Measurements from ENCODE around the gene COMMD9. TPM values are rescaled to one million over a fixed set of nuclear protein-coding genes. Genes with fewer than 3 reads are reported as not detected.
"Not testable (repeated sequence)": the region's sequence is repeated elsewhere in the genome, so short reads cannot be mapped to it uniquely, and the experiment has no call there.

The COMMD9 gene
- total RNA-seq, 1 donor from 2014 or later, result 52.5 TPM

DNA sequence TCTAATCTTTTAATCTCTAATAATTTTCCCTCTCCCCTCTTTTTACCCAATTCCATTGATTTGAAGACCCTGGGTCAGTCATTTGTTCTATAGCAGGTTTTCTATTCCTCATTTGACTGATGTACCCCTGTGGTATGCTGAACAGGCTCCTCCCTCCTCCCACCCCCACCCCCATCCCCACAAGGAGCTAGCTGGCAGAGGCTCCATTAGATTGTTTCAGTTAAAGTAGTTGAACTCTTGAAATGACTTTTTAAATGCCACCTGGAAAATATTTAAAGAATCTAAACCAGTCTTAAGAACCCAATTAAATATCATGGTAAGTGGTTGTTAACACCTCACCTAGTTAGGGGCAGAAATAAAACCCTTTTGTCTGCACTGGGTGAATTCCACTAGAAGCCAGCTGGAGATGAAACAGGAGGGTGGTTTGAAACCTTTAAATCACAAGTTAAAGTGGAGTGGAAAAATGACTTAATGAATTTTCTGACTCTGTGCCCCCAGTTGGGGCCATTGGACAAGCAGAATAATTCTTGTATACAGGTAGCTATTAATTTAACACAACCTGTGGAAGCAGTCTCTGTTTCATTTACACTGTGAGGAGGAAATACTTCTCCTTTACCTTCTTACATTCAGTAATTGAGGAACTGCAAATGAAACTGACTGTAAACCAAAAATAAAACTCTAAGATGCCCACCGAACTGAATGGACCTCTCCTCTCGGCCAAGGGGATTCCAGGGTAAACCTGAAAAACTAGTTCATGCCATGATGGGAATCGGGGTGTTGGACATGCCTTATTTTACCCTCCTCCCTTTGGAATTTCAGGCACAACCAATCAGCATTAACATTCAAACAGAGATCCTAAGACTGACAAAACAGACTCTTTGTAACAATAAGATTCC is 37.5 kb upstream of the COMMD9 start:
- no peak for TF ChIP-seq CTCF (IDR thresholded peaks at IDR 0.05)
- no peak for DNase-seq (ENCODE audit: low spot score)
- Mint-ChIP-seq H3K36me3 (ENCODE audit: low read depth) (no peaks in the 10 kb centered on the region), H3K4me1 (ENCODE audit: low read depth) (no peaks in the 10 kb centered on the region), H3K27me3 (ENCODE audit: low read depth) (no peaks in the 10 kb centered on the region), H3K27ac (ENCODE audit: unreplicated experiment) (no peak overlapping the region), H3K4me3 (ENCODE audit: unreplicated experiment) (no peak overlapping the region), H3K9me3 (ENCODE audit: low read depth) (no peaks in the 10 kb centered on the region)

DNA sequence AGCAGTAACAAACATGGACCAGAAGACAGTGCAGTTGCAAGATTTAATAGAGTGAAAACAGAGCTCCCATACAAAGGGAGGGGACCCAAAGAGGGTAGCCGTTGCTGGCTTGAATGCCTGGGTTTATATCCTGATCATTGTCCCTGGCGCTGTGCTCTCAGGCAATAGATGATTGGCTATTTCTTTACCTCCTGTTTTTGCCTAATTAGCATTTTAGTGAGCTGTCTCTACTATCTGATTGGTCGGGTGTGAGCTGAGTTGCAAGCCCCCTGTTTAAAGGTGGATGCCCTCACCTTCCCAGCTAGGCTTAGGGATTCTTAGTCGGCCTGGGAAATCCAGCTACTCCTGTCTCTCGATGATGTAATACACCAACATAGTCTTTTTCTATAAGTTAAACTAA is 36.2 kb upstream of the COMMD9 start:
- H3K27me3 Mint-ChIP-seq (ENCODE audit: low read depth); H3K36me3 Mint-ChIP-seq (ENCODE audit: low read depth); H3K9me3 Mint-ChIP-seq (ENCODE audit: low read depth); H3K4me3 Mint-ChIP-seq (ENCODE audit: unreplicated experiment); H3K4me1 Mint-ChIP-seq (ENCODE audit: low read depth); DNase-seq (ENCODE audit: low spot score); H3K27ac Mint-ChIP-seq (ENCODE audit: unreplicated experiment): not testable (repeated sequence)

GRCh38 chr11:36324956-36325355 is 35.7 kb upstream of the COMMD9 start:
- H3K27ac Mint-ChIP-seq (ENCODE audit: unreplicated experiment); H3K27me3 Mint-ChIP-seq (ENCODE audit: low read depth); H3K9me3 Mint-ChIP-seq (ENCODE audit: low read depth); DNase-seq (ENCODE audit: low spot score); H3K36me3 Mint-ChIP-seq (ENCODE audit: low read depth); H3K4me1 Mint-ChIP-seq (ENCODE audit: low read depth); H3K4me3 Mint-ChIP-seq (ENCODE audit: unreplicated experiment): not testable (repeated sequence)

DNA sequence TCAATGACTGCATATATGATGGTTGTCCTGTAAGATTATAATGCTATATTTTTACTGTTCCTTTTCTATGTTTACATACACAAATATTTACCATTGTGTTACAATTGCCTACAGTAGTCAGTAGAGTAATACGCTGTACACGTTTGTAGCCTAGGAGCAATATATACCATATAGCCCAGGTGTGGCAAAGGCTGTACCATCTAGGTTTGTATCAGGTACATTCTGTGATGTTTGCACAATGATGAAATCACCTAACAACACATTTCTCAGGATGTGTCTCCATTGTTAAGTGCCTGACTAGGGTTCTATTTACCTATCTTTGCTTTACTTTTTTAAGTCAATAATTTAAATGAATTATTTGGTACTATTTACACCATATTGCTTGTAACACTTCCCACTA is 28.8 kb upstream of the COMMD9 start:
- H3K27ac Mint-ChIP-seq (ENCODE audit: unreplicated experiment), result no peak overlapping the region
- no peaks in the 10 kb centered on the region for H3K36me3 Mint-ChIP-seq (ENCODE audit: low read depth)
- peaks cover 8% of the 10 kb centered on the region for H3K4me1 Mint-ChIP-seq (ENCODE audit: low read depth)
- H3K4me3 Mint-ChIP-seq (ENCODE audit: unreplicated experiment), result no peak overlapping the region
- no peaks in the 10 kb centered on the region for H3K27me3 Mint-ChIP-seq (ENCODE audit: low read depth)
- no peaks in the 10 kb centered on the region for H3K9me3 Mint-ChIP-seq (ENCODE audit: low read depth)
- no peak for DNase-seq (ENCODE audit: low spot score)
- TF ChIP-seq CTCF (IDR thresholded peaks at IDR 0.05), result no peak

DNA sequence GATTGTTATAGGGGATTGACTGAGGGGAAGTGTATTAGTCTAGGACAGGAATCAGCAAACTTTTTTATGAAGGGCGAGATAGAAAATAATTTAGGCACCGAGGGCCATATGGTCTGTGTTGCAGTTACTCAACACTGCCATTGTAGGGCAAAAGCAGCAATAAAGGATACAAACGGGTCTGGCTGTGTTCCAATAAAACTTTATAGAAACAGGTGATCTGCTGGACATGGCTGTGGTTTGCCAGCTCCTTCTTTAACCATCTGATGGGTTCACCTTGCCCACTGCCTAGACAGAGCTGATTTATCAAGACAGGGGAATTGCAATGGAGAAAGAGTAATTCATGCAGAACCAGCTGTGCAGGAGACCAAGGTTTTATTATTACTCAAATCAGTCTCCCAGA is 26.8 kb upstream of the COMMD9 start:
- DNase-seq (ENCODE audit: low spot score), result no peak
- peaks cover 17% of the 10 kb centered on the region for H3K4me1 Mint-ChIP-seq (ENCODE audit: low read depth)
- no peak overlapping the region for H3K27ac Mint-ChIP-seq (ENCODE audit: unreplicated experiment)
- no peaks in the 10 kb centered on the region for H3K9me3 Mint-ChIP-seq (ENCODE audit: low read depth)
- H3K36me3 Mint-ChIP-seq (ENCODE audit: low read depth), result no peaks in the 10 kb centered on the region
- H3K4me3 Mint-ChIP-seq (ENCODE audit: unreplicated experiment), result no peak overlapping the region
- no peak for TF ChIP-seq CTCF (IDR thresholded peaks at IDR 0.05)
- no peaks in the 10 kb centered on the region for H3K27me3 Mint-ChIP-seq (ENCODE audit: low read depth)

DNA sequence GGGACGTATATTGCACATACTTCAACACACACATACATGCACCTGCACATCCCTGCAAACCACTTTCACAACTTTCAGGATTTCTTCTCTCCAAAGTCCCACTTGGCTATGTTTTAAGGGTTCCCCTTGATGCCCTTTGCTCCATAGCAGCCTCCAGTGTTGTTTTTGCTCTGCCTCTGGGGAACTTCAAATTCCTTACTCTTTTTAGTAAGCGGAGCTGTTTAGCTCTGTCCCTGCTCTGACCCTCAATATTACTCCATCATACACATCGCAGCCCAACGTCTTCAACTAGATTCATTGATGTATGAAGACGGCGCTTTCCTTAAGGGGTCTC is 25.2 kb upstream of the COMMD9 start:
- no peaks in the 10 kb centered on the region for H3K27me3 Mint-ChIP-seq (ENCODE audit: low read depth)
- H3K36me3 Mint-ChIP-seq (ENCODE audit: low read depth), result no peaks in the 10 kb centered on the region
- peaks cover 3% of the 10 kb centered on the region for H3K9me3 Mint-ChIP-seq (ENCODE audit: low read depth)
- H3K4me1 Mint-ChIP-seq (ENCODE audit: low read depth), result peaks cover 25% of the 10 kb centered on the region
- DNase-seq (ENCODE audit: low spot score), result no peak
- H3K27ac Mint-ChIP-seq (ENCODE audit: unreplicated experiment), result no peak overlapping the region
- no peak overlapping the region for H3K4me3 Mint-ChIP-seq (ENCODE audit: unreplicated experiment)
- TF ChIP-seq CTCF (IDR thresholded peaks at IDR 0.05), result no peak

All from chondrocyte (in vitro differentiated cells).